ENCODE measurements around the gene PRAC2. TPM values are rescaled to one million over a fixed set of nuclear protein-coding genes. Genes with fewer than 3 reads are reported as not detected.

The PRAC2 gene
- total RNA-seq, 1 donor from 2014 or later, result not detected

GRCh38 chr17:48740537-48740936 is 17.6 kb downstream of the PRAC2 start:
- Histone ChIP-seq H3K27me3 (peaks cover 20% of the 10 kb centered on the region), H3K27ac (no peak overlapping the region), H3K4me3 (no peak overlapping the region), H3K9me3 (no peaks in the 10 kb centered on the region), H3K4me1 (no peaks in the 10 kb centered on the region), H3K36me3 (no peaks in the 10 kb centered on the region)
- no peak for TF ChIP-seq CTCF (IDR thresholded peaks at IDR 0.05)
- intact Hi-C loops (cut with DNase I), result no loop called here
- no peak for DNase-seq (ENCODE audit: low spot score in 2 of 2)

- Histone ChIP-seq H3K4me1 (no peaks in the 10 kb centered on the region), H3K4me3 (no peak overlapping the region), H3K27ac (no peak overlapping the region), H3K36me3 (no peaks in the 10 kb centered on the region), H3K27me3 (peaks cover 44% of the 10 kb centered on the region), H3K9me3 (no peaks in the 10 kb centered on the region)
- DNase-seq (ENCODE audit: low spot score in 2 of 2), result no peak
- no peak for TF ChIP-seq CTCF (IDR thresholded peaks at IDR 0.05)
- intact Hi-C loops (cut with DNase I), result no loop called here
Observed at GRCh38 chr17:48745381-48746275, 22.6 kb downstream of the PRAC2 start.

- no peaks in the 10 kb centered on the region for H3K4me1 ChIP-seq
- peaks cover 49% of the 10 kb centered on the region for H3K27me3 ChIP-seq
- H3K36me3 ChIP-seq, result no peaks in the 10 kb centered on the region
- DNase-seq (ENCODE audit: low spot score in 2 of 2), result no peak
- H3K27ac ChIP-seq, result no peak overlapping the region
- TF ChIP-seq CTCF (IDR thresholded peaks at IDR 0.05), result no peak
- intact Hi-C loops (cut with DNase I), result no loop called here
- H3K4me3 ChIP-seq, result no peak overlapping the region
- H3K9me3 ChIP-seq, result no peaks in the 10 kb centered on the region
Observed at GRCh38 chr17:48746916-48747444, 24.0 kb downstream of the PRAC2 start.

- intact Hi-C loops (cut with DNase I), result no loop called here
- no peak overlapping the region for H3K27ac ChIP-seq
- H3K27me3 ChIP-seq, result peaks cover 54% of the 10 kb centered on the region
Observed at GRCh38 chr17:48747445-48748363, 24.7 kb downstream of the PRAC2 start.

More at GRCh38 chr17:48747445-48748363, 24.7 kb downstream of the PRAC2 start:
- Histone ChIP-seq H3K36me3 (no peaks in the 10 kb centered on the region), H3K4me3 (no peak overlapping the region), H3K4me1 (no peaks in the 10 kb centered on the region), H3K9me3 (no peaks in the 10 kb centered on the region)
- no peak for DNase-seq (ENCODE audit: low spot score in 2 of 2)
- TF ChIP-seq CTCF (IDR thresholded peaks at IDR 0.05), result no peak
